ENCODE results near the gene RAD51B. TPM values are rescaled to one million over a fixed set of nuclear protein-coding genes. Genes with fewer than 3 reads are reported as not detected.
A peak's percentile ranks its signal among the peaks of the same experiment; 100 is the strongest.

RAD51B gene
- total and polyA plus RNA-seq, 2 donors (not counting 1 experiment from before 2014, with no cell fraction given), result 4.6 to 16.3 TPM

DNA sequence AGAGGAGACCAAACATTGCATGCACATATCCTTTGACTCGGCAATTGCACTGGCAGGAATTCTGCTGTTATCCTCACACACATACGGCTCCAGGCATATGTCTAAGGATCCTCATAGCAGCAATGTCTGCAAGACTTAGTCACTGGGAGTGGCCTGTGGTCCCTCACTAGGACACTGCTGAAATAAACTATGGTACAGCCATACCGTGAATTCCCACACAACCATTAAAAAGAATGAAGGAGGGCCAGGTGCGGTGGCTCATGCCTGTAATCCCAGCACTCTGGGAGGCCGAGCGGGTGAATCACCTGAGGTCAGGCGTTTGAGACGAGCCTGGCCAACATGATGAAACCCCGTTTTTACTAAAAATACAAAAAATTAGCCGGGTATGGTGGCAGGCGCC is 868.2 kb downstream of the RAD51B start:
- Histone ChIP-seq H3K36me3 (ENCODE audit: control insufficient read depth, insufficient read depth, low read length) (no peaks in the 10 kb centered on the region), H3K79me2 (ENCODE audit: control insufficient read depth, insufficient read depth, low read length) (no peaks in the 10 kb centered on the region), H3K27ac (ENCODE audit: insufficient read depth, low read length) (no peak overlapping the region), H3K4me2 (ENCODE audit: extremely low read depth, insufficient read depth, low read length) (no peak overlapping the region), H4K20me1 (ENCODE audit: control insufficient read depth, extremely low read depth, insufficient read depth, low read length) (no peaks in the 10 kb centered on the region), H3K4me1 (ENCODE audit: control insufficient read depth, extremely low read depth, insufficient read depth, low read length) (peaks cover 40% of the 10 kb centered on the region), H3K27me3 (ENCODE audit: control insufficient read depth, insufficient read depth, low read length) (no peaks in the 10 kb centered on the region), H3K4me3 (replicated peaks in 1 of 4; ENCODE audit: control extremely low read depth in 1 of 4, insufficient read depth in 1 of 4, low read depth in 3 of 4, low read length in 4 of 4) (no peak overlapping the region), H3K9ac (ENCODE audit: insufficient read depth, low read length) (no peak overlapping the region), H3K9me3 (ENCODE audit: control insufficient read depth, insufficient read depth, low read depth, low read length) (no peaks in the 10 kb centered on the region), H2AFZ (ENCODE audit: low read length) (no peak overlapping the region)
- no peak for TF ChIP-seq EZH2 (IDR thresholded peaks at IDR 0.05; ENCODE audit: low read length, missing control alignments)
- no peak for TF ChIP-seq CTCF (conservative IDR thresholded peaks at IDR 0.05 in 1 of 2, IDR thresholded peaks at IDR 0.05 in 1 of 2; ENCODE audit: low read depth in 1 of 2, low read length in 2 of 2)
- DNase-seq (ENCODE audit: low read depth in 2 of 2), result peak; percentile 69 to 98

GRCh38 chr14:68688872-68689371 is 869.3 kb downstream of the RAD51B start:
- peak overlapping the region; percentile 14 for H3K27ac ChIP-seq (ENCODE audit: insufficient read depth, low read length)
- H2AFZ ChIP-seq (ENCODE audit: low read length), result no peak overlapping the region
- H3K9ac ChIP-seq (ENCODE audit: insufficient read depth, low read length), result no peak overlapping the region

GRCh38 chr14:68689511-68689910 is 869.9 kb downstream of the RAD51B start:
- Histone ChIP-seq H3K9ac (ENCODE audit: insufficient read depth, low read length) (no peak overlapping the region), H3K4me2 (ENCODE audit: extremely low read depth, insufficient read depth, low read length) (no peak overlapping the region), H4K20me1 (ENCODE audit: control insufficient read depth, extremely low read depth, insufficient read depth, low read length) (no peaks in the 10 kb centered on the region), H3K27ac (ENCODE audit: insufficient read depth, low read length) (peak overlapping the region; percentile 14), H3K27me3 (ENCODE audit: control insufficient read depth, insufficient read depth, low read length) (no peaks in the 10 kb centered on the region), H3K9me3 (ENCODE audit: control insufficient read depth, insufficient read depth, low read depth, low read length) (no peaks in the 10 kb centered on the region), H3K36me3 (ENCODE audit: control insufficient read depth, insufficient read depth, low read length) (no peaks in the 10 kb centered on the region), H2AFZ (ENCODE audit: low read length) (no peak overlapping the region), H3K79me2 (ENCODE audit: control insufficient read depth, insufficient read depth, low read length) (no peaks in the 10 kb centered on the region), H3K4me3 (replicated peaks in 1 of 4; ENCODE audit: control extremely low read depth in 1 of 4, insufficient read depth in 1 of 4, low read depth in 3 of 4, low read length in 4 of 4) (no peak overlapping the region), H3K4me1 (ENCODE audit: control insufficient read depth, extremely low read depth, insufficient read depth, low read length) (peaks cover 43% of the 10 kb centered on the region)
- no peak for TF ChIP-seq CTCF (conservative IDR thresholded peaks at IDR 0.05 in 1 of 2, IDR thresholded peaks at IDR 0.05 in 1 of 2; ENCODE audit: low read depth in 1 of 2, low read length in 2 of 2)
- TF ChIP-seq EZH2 (IDR thresholded peaks at IDR 0.05; ENCODE audit: low read length, missing control alignments), result no peak
- no peak for DNase-seq (ENCODE audit: low read depth in 2 of 2)

More at GRCh38 chr14:68688872-68689371, 869.3 kb downstream of the RAD51B start:
- TF ChIP-seq CTCF (conservative IDR thresholded peaks at IDR 0.05 in 1 of 2, IDR thresholded peaks at IDR 0.05 in 1 of 2; ENCODE audit: low read depth in 1 of 2, low read length in 2 of 2) (peak; percentile 24 to 33), EZH2 (IDR thresholded peaks at IDR 0.05; ENCODE audit: low read length, missing control alignments) (no peak)
- Histone ChIP-seq H3K27me3 (ENCODE audit: control insufficient read depth, insufficient read depth, low read length) (no peaks in the 10 kb centered on the region), H3K4me1 (ENCODE audit: control insufficient read depth, extremely low read depth, insufficient read depth, low read length) (peaks cover 41% of the 10 kb centered on the region), H4K20me1 (ENCODE audit: control insufficient read depth, extremely low read depth, insufficient read depth, low read length) (no peaks in the 10 kb centered on the region), H3K79me2 (ENCODE audit: control insufficient read depth, insufficient read depth, low read length) (no peaks in the 10 kb centered on the region), H3K36me3 (ENCODE audit: control insufficient read depth, insufficient read depth, low read length) (no peaks in the 10 kb centered on the region), H3K4me2 (ENCODE audit: extremely low read depth, insufficient read depth, low read length) (peak overlapping the region; percentile 58), H3K4me3 (replicated peaks in 1 of 4; ENCODE audit: control extremely low read depth in 1 of 4, insufficient read depth in 1 of 4, low read depth in 3 of 4, low read length in 4 of 4) (no peak overlapping the region), H3K9me3 (ENCODE audit: control insufficient read depth, insufficient read depth, low read depth, low read length) (no peaks in the 10 kb centered on the region)
- peak; percentile 79 to 82 for DNase-seq (ENCODE audit: low read depth in 2 of 2)
